ENCODE data around the gene YLPM1.
"Not testable (repeated sequence)": the region's sequence is repeated elsewhere in the genome, so short reads cannot be mapped to it uniquely, and the experiment has no call there.

Gene YLPM1

GRCh38 chr14:74762917-74763802 is at the start of gene YLPM1:
YLPM1 (plus strand) TSS chr14:74763316; CDS start chr14:74763490, 174 bp downstream.
- DNase-seq = peak; percentile 96

- DNase-seq = no peak
These were observed 49.8 kb upstream of the YLPM1 start for GRCh38 chr14:74713395-74713735.

- DNase-seq = peak; percentile 69
These were observed 42.6 kb upstream of the YLPM1 start for GRCh38 chr14:74720526-74720925.

- DNase-seq = no peak
These were observed 40.0 kb upstream of the YLPM1 start for GRCh38 chr14:74723134-74723533.

GRCh38 chr14:74732387-74732786 is 30.7 kb upstream of the YLPM1 start:
- DNase-seq = no peak

GRCh38 chr14:74733221-74733620 is 29.9 kb upstream of the YLPM1 start:
- no peak for DNase-seq

- DNase-seq = no peak
These were observed 28.0 kb upstream of the YLPM1 start for GRCh38 chr14:74735125-74735524.

- peak; percentile 76 for DNase-seq
These were observed 25.3 kb upstream of the YLPM1 start for GRCh38 chr14:74737753-74738325.

GRCh38 chr14:74739293-74740030 is 23.7 kb upstream of the YLPM1 start:
- DNase-seq = peak; percentile 6

GRCh38 chr14:74747237-74747636 is 15.9 kb upstream of the YLPM1 start:
- DNase-seq = no peak

- no peak for DNase-seq
These were observed 9.0 kb upstream of the YLPM1 start for GRCh38 chr14:74754157-74754556.

GRCh38 chr14:74754899-74755298 is 8.2 kb upstream of the YLPM1 start:
- DNase-seq = no peak

- DNase-seq = no peak
These were observed 6.8 kb upstream of the YLPM1 start for GRCh38 chr14:74756326-74756725.

GRCh38 chr14:74758505-74758904 is 4.6 kb upstream of the YLPM1 start:
- DNase-seq = not testable (repeated sequence)

GRCh38 chr14:74763803-74764531 is 851 bp downstream of the YLPM1 start:
- DNase-seq = peak; percentile 25

GRCh38 chr14:74765721-74766120 is 2.6 kb downstream of the YLPM1 start:
- peak; percentile 4 for DNase-seq

- DNase-seq = no peak
These were observed 8.3 kb downstream of the YLPM1 start for GRCh38 chr14:74771399-74771798.

GRCh38 chr14:74784634-74785033 is 21.5 kb downstream of the YLPM1 start:
- no peak for DNase-seq

GRCh38 chr14:74785056-74785613 is 22.0 kb downstream of the YLPM1 start:
- DNase-seq = no peak

- DNase-seq = no peak
These were observed 23.7 kb downstream of the YLPM1 start for GRCh38 chr14:74786796-74787315.

GRCh38 chr14:74792249-74793039 is 29.3 kb downstream of the YLPM1 start:
- peak; percentile 23 for DNase-seq
